Natural killer cell (primary cell): ENCODE measurements around the gene FAM136A. TPM values are rescaled to one million over a fixed set of nuclear protein-coding genes. Genes with fewer than 3 reads are reported as not detected.

Source experiments
- ATAC-seq, 3 donors: fragments of 150-1000 bp in 2 of 3; fragments of 200-7000 bp in 1 of 3; cut with Tn5 transposase; 1 replicate in 1 of 3; 2 replicates in 2 of 3; pipeline ENCODE4 v1.10.0; 2021; ENCODE audit warnings: mild to moderate bottlenecking in 2 of 3, moderate library complexity in 2 of 3
- DNase-seq, 2 donors: peaks; one replicate each; pipeline versions ENCODE4 v3.0.0 to v3.0.0-alpha.2; 2013 to 2021; ENCODE audit warnings: mixed read lengths in 1 of 2
- H3K27ac ChIP-seq: one replicate; pipeline ENCODE4 v1.5.1; 2013; ENCODE audit warnings: mild to moderate bottlenecking, low read length
- H3K27me3 ChIP-seq: one replicate; pipeline ENCODE4 v1.6.1; 2013; ENCODE audit warnings: low read length; ENCODE audit not compliant: control insufficient read depth, insufficient read depth
- H3K36me3 ChIP-seq: one replicate; pipeline ENCODE4 v1.6.1; 2013; ENCODE audit warnings: low read length; ENCODE audit not compliant: control insufficient read depth, insufficient read depth
- H3K4me1 ChIP-seq: one replicate; pipeline ENCODE4 v1.6.1; 2013; ENCODE audit warnings: low read length; ENCODE audit not compliant: control insufficient read depth, insufficient read depth
- H3K4me3 ChIP-seq: one replicate; pipeline ENCODE4 v1.5.1; 2013; ENCODE audit warnings: low read length
- H3K9me3 ChIP-seq: one replicate; pipeline ENCODE4 v1.6.1; 2013; ENCODE audit warnings: low read length; ENCODE audit not compliant: control insufficient read depth, insufficient read depth
- H3K27ac Mint-ChIP-seq, 2 donors: one replicate each; pipeline ENCODE4 v1.8.0; 2022; ENCODE audit warnings: mild to moderate bottlenecking in 2 of 2, mixed read lengths in 2 of 2, moderate library complexity in 1 of 2
- H3K27me3 Mint-ChIP-seq, 2 donors: one replicate each; pipeline ENCODE4 v1.8.0; 2022; ENCODE audit warnings: low read depth in 2 of 2, mixed read lengths in 2 of 2
- H3K36me3 Mint-ChIP-seq: one replicate; pipeline ENCODE4 v1.8.0; 2022; ENCODE audit warnings: mixed read lengths
- H3K4me1 Mint-ChIP-seq, 2 donors: one replicate each; pipeline ENCODE4 v1.8.0; 2022; ENCODE audit warnings: mixed read lengths in 2 of 2
- H3K4me3 Mint-ChIP-seq: one replicate; pipeline ENCODE4 v1.8.0; 2022; ENCODE audit warnings: mild to moderate bottlenecking, moderate library complexity, mixed read lengths
- H3K9me3 Mint-ChIP-seq, 2 donors: one replicate each; pipeline ENCODE4 v1.8.0; 2022; ENCODE audit warnings: mixed read lengths in 2 of 2
- WGBS: methylation state at CpG from one replicate; pipeline ENCODE4 v1.1.7; 2013; ENCODE audit warnings: missing lambda C conversion rate; ENCODE audit not compliant: insufficient coverage; 5-methylcytosine and 5-hydroxymethylcytosine counted together
- intact Hi-C: fragments of 100-400 bp; cut with micrococcal nuclease; formaldehyde crosslinking; loops from one replicate; pipeline ENCODE4 v1.14.2; 2022
- total RNA-seq, 4 donors: library from RNA; stranded (reverse); fragments of 120-200 nt in 1 of 4; gene quantifications; one replicate each; pipeline versions ENCODE4 v1.2.3 to v1.2.4, GENCODE V29; 2013 to 2022
- TF ChIP-seq, protein P1 (sequence below): fragments of 200-600 bp; IDR thresholded peaks from one replicate; pipeline ENCODE4 v1.8.0; 2022; ENCODE audit warnings: antibody characterized with exemption

The FAM136A gene
- total RNA-seq, 3 donors from 2014 or later (not counting 1 experiment from before 2014, with no cell fraction given) = 32.5 to 38.3 (median 36.6) TPM

DNA sequence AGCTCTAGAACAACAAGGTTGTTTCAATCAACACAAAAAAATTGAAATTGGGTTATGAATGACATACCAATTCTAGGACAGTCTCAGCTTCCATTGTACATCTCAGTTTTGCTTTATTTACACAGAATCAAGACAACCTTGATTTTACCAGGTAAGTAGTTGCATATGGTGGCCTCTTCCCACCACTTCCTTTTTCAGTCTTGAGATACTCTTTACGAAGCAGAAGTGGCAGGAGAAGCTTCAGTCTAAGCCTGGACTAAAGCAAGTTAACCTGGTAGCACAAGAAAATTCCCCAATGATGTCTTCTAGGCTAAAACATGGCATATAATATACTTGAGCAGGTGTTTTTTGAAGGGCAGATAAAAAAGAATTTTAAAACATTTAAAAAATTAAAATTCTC is 10.7 kb upstream of the FAM136A start:
- TF ChIP-seq, protein P1, sequence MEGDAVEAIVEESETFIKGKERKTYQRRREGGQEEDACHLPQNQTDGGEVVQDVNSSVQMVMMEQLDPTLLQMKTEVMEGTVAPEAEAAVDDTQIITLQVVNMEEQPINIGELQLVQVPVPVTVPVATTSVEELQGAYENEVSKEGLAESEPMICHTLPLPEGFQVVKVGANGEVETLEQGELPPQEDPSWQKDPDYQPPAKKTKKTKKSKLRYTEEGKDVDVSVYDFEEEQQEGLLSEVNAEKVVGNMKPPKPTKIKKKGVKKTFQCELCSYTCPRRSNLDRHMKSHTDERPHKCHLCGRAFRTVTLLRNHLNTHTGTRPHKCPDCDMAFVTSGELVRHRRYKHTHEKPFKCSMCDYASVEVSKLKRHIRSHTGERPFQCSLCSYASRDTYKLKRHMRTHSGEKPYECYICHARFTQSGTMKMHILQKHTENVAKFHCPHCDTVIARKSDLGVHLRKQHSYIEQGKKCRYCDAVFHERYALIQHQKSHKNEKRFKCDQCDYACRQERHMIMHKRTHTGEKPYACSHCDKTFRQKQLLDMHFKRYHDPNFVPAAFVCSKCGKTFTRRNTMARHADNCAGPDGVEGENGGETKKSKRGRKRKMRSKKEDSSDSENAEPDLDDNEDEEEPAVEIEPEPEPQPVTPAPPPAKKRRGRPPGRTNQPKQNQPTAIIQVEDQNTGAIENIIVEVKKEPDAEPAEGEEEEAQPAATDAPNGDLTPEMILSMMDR = no peak
- WGBS = 20% methylated on average over 1 of the region's 1 CpG
- Histone ChIP-seq H3K27ac (no peak overlapping the region), H3K36me3 (no peaks in the 10 kb centered on the region), H3K4me3 (no peak overlapping the region), H3K27me3 (no peaks in the 10 kb centered on the region), H3K9me3 (no peaks in the 10 kb centered on the region), H3K4me1 (no peaks in the 10 kb centered on the region)
- Mint-ChIP-seq H3K27me3 (peaks cover 4 to 8% of the 10 kb centered on the region in 2 donors), H3K27ac (no peak overlapping the region), H3K9me3 (no peaks in the 10 kb centered on the region), H3K4me3 (no peak overlapping the region), H3K4me1 (no peaks in the 10 kb centered on the region), H3K36me3 (no peaks in the 10 kb centered on the region)
- DNase-seq = no peak
- ATAC-seq = no peak
- intact Hi-C loops = no loop called here

DNA sequence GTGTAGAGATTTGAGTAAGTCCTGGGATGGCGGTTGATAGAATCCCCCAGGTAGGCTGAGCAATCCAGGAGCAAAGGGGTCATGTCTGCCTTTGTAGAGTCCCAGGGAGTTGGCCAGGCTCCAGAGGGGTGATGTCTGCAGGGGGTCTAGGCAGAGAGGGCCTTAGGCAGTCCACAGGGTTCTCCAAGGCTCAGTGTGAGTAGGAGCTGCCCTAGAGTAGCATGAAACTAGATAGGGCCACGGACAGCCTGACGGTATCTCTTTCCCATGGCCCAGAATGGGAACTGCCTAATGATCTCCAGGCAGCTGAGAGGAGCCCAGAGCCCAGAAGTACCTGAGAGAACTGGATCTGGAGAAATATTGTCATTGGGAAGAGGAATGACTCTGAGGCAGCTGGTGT is 9.0 kb upstream of the FAM136A start:
- no peak for DNase-seq
- Mint-ChIP-seq H3K36me3 (no peaks in the 10 kb centered on the region), H3K27me3 (peaks cover 0 to 4% of the 10 kb centered on the region in 2 donors), H3K9me3 (no peaks in the 10 kb centered on the region), H3K4me1 (no peaks in the 10 kb centered on the region), H3K4me3 (no peak overlapping the region), H3K27ac (no peak overlapping the region)
- intact Hi-C loops = no loop called here
- Histone ChIP-seq H3K9me3 (no peaks in the 10 kb centered on the region), H3K27me3 (no peaks in the 10 kb centered on the region), H3K27ac (no peak overlapping the region), H3K4me3 (no peak overlapping the region), H3K4me1 (no peaks in the 10 kb centered on the region), H3K36me3 (no peaks in the 10 kb centered on the region)
- WGBS = 91% methylated on average over 3 of the region's 3 CpGs
- TF ChIP-seq, protein P1 = no peak
- no peak for ATAC-seq

- H3K4me1 Mint-ChIP-seq = peaks cover 17% of the 10 kb centered on the region in 2 donors
- Histone ChIP-seq H3K36me3 (peaks cover under 1% of the 10 kb centered on the region), H3K27ac (no peak overlapping the region), H3K27me3 (no peaks in the 10 kb centered on the region), H3K4me3 (no peak overlapping the region), H3K9me3 (no peaks in the 10 kb centered on the region), H3K4me1 (peaks cover 17% of the 10 kb centered on the region)
- no peaks in the 10 kb centered on the region for H3K36me3 Mint-ChIP-seq
- no peak overlapping the region for H3K4me3 Mint-ChIP-seq
- WGBS = 64% methylated on average over 3 of the region's 3 CpGs
- no peak for ATAC-seq
- TF ChIP-seq, protein P1 = no peak
- no peak for DNase-seq
- H3K9me3 Mint-ChIP-seq = no peaks in the 10 kb centered on the region
- intact Hi-C loops = loop anchor here (10.0 kb wide), 1 partner anchor 639 kb away; no protein-coding TSS in a partner anchor
- H3K27me3 Mint-ChIP-seq = peaks cover 0 to 4% of the 10 kb centered on the region in 2 donors
- H3K27ac Mint-ChIP-seq = no peak overlapping the region
Measured at GRCh38 chr2:70305531-70305930, 3.7 kb upstream of the FAM136A start.

GRCh38 chr2:70304498-70304897 is 2.6 kb upstream of the FAM136A start:
- H3K4me1 Mint-ChIP-seq = peaks cover 17 to 19% of the 10 kb centered on the region in 2 donors
- no peaks in the 10 kb centered on the region for H3K36me3 Mint-ChIP-seq
- Histone ChIP-seq H3K9me3 (no peaks in the 10 kb centered on the region), H3K27ac (no peak overlapping the region), H3K27me3 (no peaks in the 10 kb centered on the region), H3K36me3 (peaks cover 2% of the 10 kb centered on the region), H3K4me3 (no peak overlapping the region), H3K4me1 (peaks cover 18% of the 10 kb centered on the region)
- no peak for DNase-seq
- no peaks in the 10 kb centered on the region for H3K27me3 Mint-ChIP-seq
- H3K27ac Mint-ChIP-seq = no peak overlapping the region
- no peak overlapping the region for H3K4me3 Mint-ChIP-seq
- ATAC-seq = no peak
- H3K9me3 Mint-ChIP-seq = no peaks in the 10 kb centered on the region
- intact Hi-C loops = loop anchor here (1.0 to 10.0 kb wide), 4 partner anchors 313 to 640 kb away; no protein-coding TSS in a partner anchor
- 71% methylated on average over 4 of the region's 4 CpGs for WGBS
- TF ChIP-seq, protein P1 = no peak
